Vagina (tissue), 2 donors: ENCODE measurements around the gene DHX57. TPM values are rescaled to one million over a fixed set of nuclear protein-coding genes. Genes with fewer than 3 reads are reported as not detected.

Source experiments
- DNase-seq, 2 donors: peaks; one replicate each; pipeline ENCODE4 v3.0.0-alpha.2; 2017; ENCODE audit errors: extremely low spot score in 2 of 2
- H3K27ac ChIP-seq: fragments of 200-600 bp; sonication (generic); one replicate; pipeline ENCODE4 v1.5.1; 2019
- H3K27me3 ChIP-seq: fragments of 200-600 bp; sonication (generic); one replicate; pipeline ENCODE4 v1.5.1; 2019
- H3K36me3 ChIP-seq, 2 donors: fragments of 200-600 bp; sonication (generic); one replicate each; pipeline ENCODE4 v1.5.1; 2017 to 2019
- H3K4me1 ChIP-seq: fragments of 200-600 bp; sonication (generic); one replicate; pipeline ENCODE4 v1.5.1; 2019
- H3K4me3 ChIP-seq, 2 donors: fragments of 200-600 bp; sonication (generic); 1 replicate in 1 of 2; 2 replicates in 1 of 2; pipeline ENCODE4 v1.5.1; 2016 to 2019
- H3K9me3 ChIP-seq: fragments of 200-600 bp; sonication (generic); one replicate; pipeline ENCODE4 v1.5.1; 2019
- POLR2A ChIP-seq, 2 donors: fragments of 450-650 bp; IDR thresholded peaks; one replicate each; pipeline ENCODE4 v1.6.1; 2017; ENCODE audit warnings: antibody characterized with exemption in 2 of 2, mild to moderate bottlenecking in 2 of 2, moderate library complexity in 2 of 2
- POLR2AphosphoS5 ChIP-seq, 2 donors: sonication (generic); formaldehyde crosslinking; IDR thresholded peaks; one replicate each; pipeline ENCODE4 v1.9.0; 2017; ENCODE audit warnings: antibody characterized with exemption in 2 of 2, mild to moderate bottlenecking in 2 of 2, low read depth in 1 of 2; ENCODE audit not compliant: insufficient read depth in 1 of 2
- intact Hi-C: fragments of 100-400 bp; cut with DNase I; formaldehyde crosslinking; loops from one replicate; pipeline ENCODE4 v1.15.1; 2023
- total RNA-seq: library from RNA; depleted of rRNA; stranded (reverse); fragments of >200 nt; gene quantifications from one replicate; pipeline ENCODE4 v1.2.3, GENCODE V29; 2016
- TF ChIP-seq, protein P1 (sequence below), 3 experiments: fragments of 450-650 bp in 2 of 3; fragments of 200-600 bp in 1 of 3; sonication (generic) in 1 of 3; IDR thresholded peaks; one replicate each; pipeline ENCODE4 v1.5.1; 2017 to 2019; ENCODE audit warnings: antibody characterized with exemption in 3 of 3, mild to moderate bottlenecking in 2 of 3, moderate library complexity in 2 of 3

Gene DHX57
- total RNA-seq, 1 donor from 2014 or later = 10.6 TPM

DNA sequence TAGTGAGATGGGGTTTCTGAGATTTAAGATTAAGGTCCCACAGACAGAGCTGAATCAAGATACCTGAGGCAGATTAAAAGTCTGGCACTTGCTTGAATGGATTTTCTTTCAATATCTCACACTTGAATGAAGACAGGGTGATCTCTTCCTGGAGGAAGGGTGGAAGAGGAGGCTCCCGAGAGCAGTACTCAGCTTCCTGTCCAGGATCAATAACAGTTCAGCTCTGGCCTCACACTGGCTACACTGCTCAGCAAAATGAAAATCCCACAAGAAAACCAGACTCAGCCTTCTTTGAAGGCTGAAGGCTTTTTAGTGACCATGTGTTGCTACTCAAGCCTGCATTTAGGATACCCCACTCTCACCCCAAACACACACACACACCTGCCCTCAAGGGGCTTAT lies 25.0 kb upstream of the DHX57 start:
- no peak for DNase-seq
- Histone ChIP-seq H3K36me3 (no peaks in the 10 kb centered on the region), H3K4me1 (no peaks in the 10 kb centered on the region), H3K9me3 (no peaks in the 10 kb centered on the region), H3K4me3 (no peak overlapping the region), H3K27me3 (no peaks in the 10 kb centered on the region), H3K27ac (no peak overlapping the region)
- intact Hi-C loops = no loop called here
- TF ChIP-seq POLR2AphosphoS5 (IDR thresholded peaks at IDR 0.05; ENCODE audit: insufficient read depth in 1 of 2, low read depth in 1 of 2) (no peak), POLR2A (IDR thresholded peaks at IDR 0.05) (no peak)
- TF ChIP-seq, protein P1, sequence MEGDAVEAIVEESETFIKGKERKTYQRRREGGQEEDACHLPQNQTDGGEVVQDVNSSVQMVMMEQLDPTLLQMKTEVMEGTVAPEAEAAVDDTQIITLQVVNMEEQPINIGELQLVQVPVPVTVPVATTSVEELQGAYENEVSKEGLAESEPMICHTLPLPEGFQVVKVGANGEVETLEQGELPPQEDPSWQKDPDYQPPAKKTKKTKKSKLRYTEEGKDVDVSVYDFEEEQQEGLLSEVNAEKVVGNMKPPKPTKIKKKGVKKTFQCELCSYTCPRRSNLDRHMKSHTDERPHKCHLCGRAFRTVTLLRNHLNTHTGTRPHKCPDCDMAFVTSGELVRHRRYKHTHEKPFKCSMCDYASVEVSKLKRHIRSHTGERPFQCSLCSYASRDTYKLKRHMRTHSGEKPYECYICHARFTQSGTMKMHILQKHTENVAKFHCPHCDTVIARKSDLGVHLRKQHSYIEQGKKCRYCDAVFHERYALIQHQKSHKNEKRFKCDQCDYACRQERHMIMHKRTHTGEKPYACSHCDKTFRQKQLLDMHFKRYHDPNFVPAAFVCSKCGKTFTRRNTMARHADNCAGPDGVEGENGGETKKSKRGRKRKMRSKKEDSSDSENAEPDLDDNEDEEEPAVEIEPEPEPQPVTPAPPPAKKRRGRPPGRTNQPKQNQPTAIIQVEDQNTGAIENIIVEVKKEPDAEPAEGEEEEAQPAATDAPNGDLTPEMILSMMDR (IDR thresholded peaks at IDR 0.05) = no peak

GRCh38 chr2:38898256-38898655 lies 22.5 kb upstream of the DHX57 start:
- Histone ChIP-seq H3K27ac (no peak overlapping the region), H3K4me1 (no peaks in the 10 kb centered on the region), H3K9me3 (no peaks in the 10 kb centered on the region), H3K27me3 (no peaks in the 10 kb centered on the region), H3K36me3 (no peaks in the 10 kb centered on the region), H3K4me3 (no peak overlapping the region)
- intact Hi-C loops = no loop called here
- DNase-seq = no peak
- TF ChIP-seq POLR2A (IDR thresholded peaks at IDR 0.05) (no peak), POLR2AphosphoS5 (IDR thresholded peaks at IDR 0.05; ENCODE audit: insufficient read depth in 1 of 2, low read depth in 1 of 2) (no peak)
- TF ChIP-seq, protein P1 (IDR thresholded peaks at IDR 0.05) = no peak

DNA sequence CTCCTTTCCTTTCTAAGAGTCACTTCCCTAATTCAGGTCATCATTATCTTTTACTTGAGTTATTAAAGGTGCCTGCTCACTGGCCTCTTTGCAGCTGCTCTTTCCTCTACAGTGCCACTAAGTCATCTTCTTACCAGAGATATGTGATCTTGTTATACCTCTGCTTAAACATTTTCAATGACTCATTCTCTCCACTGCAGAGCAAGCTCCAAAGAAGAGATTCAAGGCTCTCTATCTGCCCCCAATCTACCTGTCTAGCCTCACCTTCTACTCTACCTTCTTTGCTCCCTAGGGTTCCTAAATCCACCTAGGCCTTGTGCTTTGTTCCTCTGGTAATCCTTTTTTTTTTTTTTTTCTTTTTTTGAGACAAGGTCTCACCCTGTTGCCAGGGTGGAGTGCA lies 17.1 kb upstream of the DHX57 start:
- no peak for DNase-seq
- TF ChIP-seq, protein P1 (IDR thresholded peaks at IDR 0.05) = no peak
- no peak for TF ChIP-seq POLR2A (IDR thresholded peaks at IDR 0.05)
- no peak for TF ChIP-seq POLR2AphosphoS5 (IDR thresholded peaks at IDR 0.05; ENCODE audit: insufficient read depth in 1 of 2, low read depth in 1 of 2)
- Histone ChIP-seq H3K27me3 (no peaks in the 10 kb centered on the region), H3K36me3 (no peaks in the 10 kb centered on the region), H3K4me1 (no peaks in the 10 kb centered on the region), H3K9me3 (no peaks in the 10 kb centered on the region), H3K27ac (no peak overlapping the region), H3K4me3 (no peak overlapping the region)
- intact Hi-C loops = no loop called here

DNA sequence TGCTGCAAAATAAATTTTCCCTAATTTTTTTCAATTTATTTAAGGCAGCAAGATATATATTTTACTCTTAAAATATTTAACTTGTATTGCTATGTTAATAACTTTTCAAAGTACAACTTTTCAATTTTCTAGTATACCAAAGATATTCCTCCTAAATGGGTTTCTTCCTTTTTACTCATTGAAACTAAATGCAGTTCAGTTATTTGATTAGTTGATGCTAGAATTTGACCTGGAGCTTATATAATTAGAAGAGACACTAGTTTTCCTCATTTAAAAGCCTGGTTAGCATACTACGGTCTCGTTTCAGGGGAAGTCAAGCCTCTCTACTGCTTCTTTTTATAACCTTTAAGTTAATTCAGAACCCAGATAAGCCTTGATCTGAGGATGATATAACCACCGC lies 13.8 kb upstream of the DHX57 start, which contains the start of gene ARHGEF33:
TSS of gene ARHGEF33 (plus strand) at position 301 of the 400 bp plus-strand sequence. CDS start 29,573 bp downstream, outside the sequence.
- H3K4me1 ChIP-seq = no peaks in the 10 kb centered on the region
- intact Hi-C loops = no loop called here

GRCh38 chr2:38889045-38889444 lies 13.3 kb upstream of the DHX57 start:
- Histone ChIP-seq H3K4me1 (no peaks in the 10 kb centered on the region), H3K4me3 (no peak overlapping the region), H3K36me3 (no peaks in the 10 kb centered on the region), H3K27ac (no peak overlapping the region), H3K27me3 (no peaks in the 10 kb centered on the region), H3K9me3 (no peaks in the 10 kb centered on the region)
- TF ChIP-seq, protein P1 (IDR thresholded peaks at IDR 0.05) = no peak
- TF ChIP-seq POLR2AphosphoS5 (IDR thresholded peaks at IDR 0.05; ENCODE audit: insufficient read depth in 1 of 2, low read depth in 1 of 2) (no peak), POLR2A (IDR thresholded peaks at IDR 0.05) (no peak)
- intact Hi-C loops = no loop called here
- DNase-seq = no peak

More for the DNA sequence above, 13.8 kb upstream of the DHX57 start, which contains the start of gene ARHGEF33:
- DNase-seq = no peak
- H3K27ac ChIP-seq = no peak within 1 kb of the TSS
- no peak within 1 kb of the TSS for H3K4me3 ChIP-seq
- TF ChIP-seq POLR2A (IDR thresholded peaks at IDR 0.05) (no peak), POLR2AphosphoS5 (IDR thresholded peaks at IDR 0.05; ENCODE audit: insufficient read depth in 1 of 2, low read depth in 1 of 2) (no peak)
- TF ChIP-seq, protein P1 (IDR thresholded peaks at IDR 0.05) = no peak
- no peaks in the 10 kb centered on the region for H3K9me3 ChIP-seq
- H3K36me3 ChIP-seq = no peaks in the 10 kb centered on the region
- H3K27me3 ChIP-seq = no peaks in the 10 kb centered on the region
